Neural crest cell (in vitro differentiated cells): ENCODE measurements around the gene STK11. TPM values are rescaled to one million over a fixed set of nuclear protein-coding genes. Genes with fewer than 3 reads are reported as not detected.

Experiments
- DNase-seq: peaks from one replicate; pipeline ENCODE4 v3.0.0; 2021; ENCODE audit warnings: low read depth, mixed read lengths, low spot score
- H3K27ac Mint-ChIP-seq: one replicate; pipeline ENCODE4 v1.8.0; 2021; ENCODE audit warnings: mild to moderate bottlenecking, mixed read lengths; ENCODE audit not compliant: unreplicated experiment
- H3K27me3 Mint-ChIP-seq: 2 replicates; pipeline ENCODE4 v1.8.0; 2021; ENCODE audit warnings: low read depth, mild to moderate bottlenecking, mixed read lengths
- H3K36me3 Mint-ChIP-seq: 2 replicates; pipeline ENCODE4 v1.8.0; 2021; ENCODE audit warnings: low read depth, mild to moderate bottlenecking, mixed read lengths
- H3K4me1 Mint-ChIP-seq: 2 replicates; pipeline ENCODE4 v1.8.0; 2021; ENCODE audit warnings: mixed read lengths
- H3K4me3 Mint-ChIP-seq: one replicate; pipeline ENCODE4 v1.8.0; 2021; ENCODE audit warnings: mild to moderate bottlenecking, mixed read lengths
- H3K9me3 Mint-ChIP-seq: 2 replicates; pipeline ENCODE4 v1.8.0; 2021; ENCODE audit warnings: mixed read lengths
- CTCF ChIP-seq: fragments of 200-600 bp; sonication (generic); conservative IDR thresholded peaks from 2 replicates; pipeline ENCODE4 v1.5.0; 2021; ENCODE audit warnings: antibody characterized with exemption, mild to moderate bottlenecking
- total RNA-seq: library from RNA; stranded (reverse); gene quantifications from 2 replicates; pipeline ENCODE4 v1.2.1, GENCODE V29; 2021

STK11 gene
- total RNA-seq, 1 donor from 2014 or later = 60.2 TPM

DNA sequence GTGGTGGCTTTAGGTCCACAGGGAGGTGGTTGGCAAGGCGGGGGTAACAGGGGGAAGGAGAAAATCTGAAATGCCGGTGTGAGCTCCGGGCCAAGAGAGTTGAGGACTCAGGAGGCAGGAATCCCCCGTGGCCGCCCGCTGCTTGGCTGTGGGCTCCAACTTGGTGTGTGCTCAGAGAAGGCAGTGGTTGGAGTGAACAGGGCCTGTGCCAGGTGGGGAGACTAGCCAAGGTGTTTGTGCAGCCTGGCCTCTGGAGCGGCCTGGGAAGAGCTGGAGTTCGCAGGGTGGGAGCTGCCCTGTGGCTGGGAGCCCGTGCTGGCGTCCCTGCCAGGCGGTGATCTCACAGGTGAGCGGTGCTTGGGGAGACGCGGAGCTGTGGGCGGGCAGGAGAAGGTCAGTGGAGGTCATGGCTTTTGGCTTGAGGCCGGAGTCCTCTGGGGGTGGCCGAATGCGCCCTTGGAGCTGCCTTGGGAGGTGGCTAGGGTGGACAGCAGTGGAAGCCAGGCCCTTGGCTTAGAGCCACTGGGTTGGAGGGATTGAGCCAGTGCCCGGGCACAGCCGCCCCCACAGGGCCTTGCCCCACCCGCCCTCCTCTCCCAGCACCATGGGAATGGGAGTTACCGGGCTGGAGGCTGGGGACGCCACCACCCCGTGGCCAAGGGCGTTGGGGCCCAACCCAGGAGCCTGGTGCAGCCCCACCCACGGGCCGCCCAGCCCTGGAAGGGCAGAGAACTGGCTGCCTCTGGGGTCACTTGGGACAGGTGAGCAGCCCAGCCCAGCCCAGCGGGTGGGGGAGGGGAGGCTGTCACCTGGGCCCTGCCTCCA is 56.4 kb downstream of the STK11 start:
- H3K27ac Mint-ChIP-seq = peak overlapping the region; percentile 95
- no peaks in the 10 kb centered on the region for H3K9me3 Mint-ChIP-seq
- no peak for DNase-seq

GRCh38 chr19:1262623-1263123 is 57.1 kb downstream of the STK11 start:
- H3K36me3 Mint-ChIP-seq = no peaks in the 10 kb centered on the region
- no peak for DNase-seq
- peak overlapping the region; percentile 86 for H3K4me3 Mint-ChIP-seq
- H3K27ac Mint-ChIP-seq = no peak overlapping the region
- no peaks in the 10 kb centered on the region for H3K9me3 Mint-ChIP-seq
- peaks cover 37% of the 10 kb centered on the region for H3K27me3 Mint-ChIP-seq
- peaks cover 71% of the 10 kb centered on the region for H3K4me1 Mint-ChIP-seq
- TF ChIP-seq CTCF = no peak

More for the DNA sequence above, 56.4 kb downstream of the STK11 start:
- TF ChIP-seq CTCF = peak; percentile 14
- Mint-ChIP-seq H3K36me3 (peaks cover 4% of the 10 kb centered on the region), H3K4me1 (peaks cover 71% of the 10 kb centered on the region), H3K27me3 (peaks cover 36% of the 10 kb centered on the region), H3K4me3 (peak overlapping the region; percentile 90)

GRCh38 chr19:1263188-1263587 is 57.6 kb downstream of the STK11 start:
- H3K36me3 Mint-ChIP-seq = no peaks in the 10 kb centered on the region
- peak overlapping the region; percentile 86 for H3K4me3 Mint-ChIP-seq
- no peak for DNase-seq
- H3K9me3 Mint-ChIP-seq = no peaks in the 10 kb centered on the region
- peaks cover 35% of the 10 kb centered on the region for H3K27me3 Mint-ChIP-seq
- peak overlapping the region; percentile 75 for H3K27ac Mint-ChIP-seq
- no peak for TF ChIP-seq CTCF
- peaks cover 69% of the 10 kb centered on the region for H3K4me1 Mint-ChIP-seq

DNA sequence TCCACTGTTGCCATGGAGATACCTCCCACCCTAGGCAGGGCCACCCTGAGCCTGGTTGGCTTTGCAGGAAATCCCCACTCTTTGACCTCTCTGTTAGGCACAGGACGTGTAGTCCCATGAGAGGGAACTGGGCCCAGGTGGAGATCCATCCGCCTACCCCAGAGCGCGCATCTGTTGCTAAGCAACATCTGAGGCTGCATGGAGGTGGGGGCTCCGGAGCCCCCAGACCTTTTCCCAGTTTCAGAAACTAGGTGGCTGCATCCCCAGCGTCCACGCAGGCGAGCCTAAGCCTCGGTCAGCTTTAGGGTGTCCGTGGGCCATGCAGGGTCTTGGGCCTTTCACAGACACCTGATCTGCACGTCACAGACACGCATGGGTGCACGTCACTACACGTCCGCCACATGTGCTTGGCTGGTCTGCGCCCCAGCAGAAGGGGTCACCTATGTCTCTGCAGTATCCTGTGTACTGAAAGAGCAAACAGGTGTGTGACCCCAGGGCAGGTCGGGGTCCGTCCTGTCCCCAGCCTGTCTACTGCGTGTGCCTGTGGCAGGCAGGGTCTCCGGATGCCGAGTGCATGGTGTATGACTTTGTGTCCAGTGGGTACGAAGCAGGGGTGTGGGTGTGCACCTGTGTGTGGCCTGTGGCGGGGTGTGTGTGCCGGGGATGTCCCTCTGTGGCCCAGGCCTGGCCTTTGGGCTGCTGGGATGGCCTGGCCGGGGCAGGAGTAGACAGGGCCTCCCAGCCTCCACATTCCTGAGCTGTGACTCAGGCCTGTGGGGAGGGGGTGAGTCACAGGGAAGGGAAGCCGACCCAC is 59.4 kb downstream of the STK11 start:
- H3K27ac Mint-ChIP-seq = peak overlapping the region; percentile 71
- no peak for TF ChIP-seq CTCF
- no peak for DNase-seq
- H3K4me1 Mint-ChIP-seq = peaks cover 62% of the 10 kb centered on the region
- H3K36me3 Mint-ChIP-seq = no peaks in the 10 kb centered on the region
- H3K4me3 Mint-ChIP-seq = peak overlapping the region; percentile 86
- peaks cover 28% of the 10 kb centered on the region for H3K27me3 Mint-ChIP-seq
- H3K9me3 Mint-ChIP-seq = no peaks in the 10 kb centered on the region

DNA sequence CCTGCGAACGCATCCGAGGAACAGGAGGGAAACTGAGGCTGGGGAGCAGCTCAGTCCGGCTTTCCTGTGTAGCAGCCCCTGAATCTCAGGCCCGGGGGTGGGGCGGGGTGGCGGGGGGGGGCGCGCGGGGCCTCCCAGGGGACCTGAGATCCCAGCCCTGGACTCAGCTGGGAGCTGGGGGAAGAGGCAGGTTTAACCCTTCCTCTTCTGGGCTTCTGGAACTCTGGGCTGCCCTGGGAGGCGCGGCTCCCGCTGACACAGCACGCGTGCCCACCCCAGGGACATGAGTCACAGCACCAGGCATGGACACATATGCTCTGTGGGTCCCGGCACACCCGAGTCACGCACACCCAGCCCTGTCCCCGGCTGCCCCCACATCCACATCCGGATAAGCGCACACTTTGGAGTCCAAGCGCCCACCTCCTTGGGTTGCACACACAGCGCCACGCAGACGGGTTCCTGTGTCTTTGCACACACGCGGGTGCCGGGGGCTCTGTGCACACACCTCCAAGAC is 60.1 kb downstream of the STK11 start:
- peaks cover 27% of the 10 kb centered on the region for H3K27me3 Mint-ChIP-seq
- H3K4me3 Mint-ChIP-seq = peak overlapping the region; percentile 86
- no peak for DNase-seq
- H3K27ac Mint-ChIP-seq = no peak overlapping the region
- TF ChIP-seq CTCF = no peak
- peaks cover 4% of the 10 kb centered on the region for H3K36me3 Mint-ChIP-seq
- H3K4me1 Mint-ChIP-seq = peaks cover 68% of the 10 kb centered on the region
- H3K9me3 Mint-ChIP-seq = no peaks in the 10 kb centered on the region
